Erythroblast (primary cell): Measurements from ENCODE around the gene TPBG.
"Not testable (repeated sequence)": the region's sequence is repeated elsewhere in the genome, so short reads cannot be mapped to it uniquely, and the experiment has no call there.

ENCODE experiments used
- DNase-seq, 2 experiments: peaks; one replicate each; lab custom pipeline; 2025; lab: John Stamatoyannopoulos, UW
- GATA1 ChIP-seq: IDR thresholded peaks from 2 replicates; pipeline ENCODE4 v1.6.1; 2011; ENCODE audit warnings: low read depth, mild to moderate bottlenecking, control low read depth, low read length, moderate library complexity
- POLR2A ChIP-seq: IDR thresholded peaks from 2 replicates; pipeline ENCODE4 v1.6.1; 2011; ENCODE audit warnings: mild to moderate bottlenecking, low read length

TPBG gene

DNA sequence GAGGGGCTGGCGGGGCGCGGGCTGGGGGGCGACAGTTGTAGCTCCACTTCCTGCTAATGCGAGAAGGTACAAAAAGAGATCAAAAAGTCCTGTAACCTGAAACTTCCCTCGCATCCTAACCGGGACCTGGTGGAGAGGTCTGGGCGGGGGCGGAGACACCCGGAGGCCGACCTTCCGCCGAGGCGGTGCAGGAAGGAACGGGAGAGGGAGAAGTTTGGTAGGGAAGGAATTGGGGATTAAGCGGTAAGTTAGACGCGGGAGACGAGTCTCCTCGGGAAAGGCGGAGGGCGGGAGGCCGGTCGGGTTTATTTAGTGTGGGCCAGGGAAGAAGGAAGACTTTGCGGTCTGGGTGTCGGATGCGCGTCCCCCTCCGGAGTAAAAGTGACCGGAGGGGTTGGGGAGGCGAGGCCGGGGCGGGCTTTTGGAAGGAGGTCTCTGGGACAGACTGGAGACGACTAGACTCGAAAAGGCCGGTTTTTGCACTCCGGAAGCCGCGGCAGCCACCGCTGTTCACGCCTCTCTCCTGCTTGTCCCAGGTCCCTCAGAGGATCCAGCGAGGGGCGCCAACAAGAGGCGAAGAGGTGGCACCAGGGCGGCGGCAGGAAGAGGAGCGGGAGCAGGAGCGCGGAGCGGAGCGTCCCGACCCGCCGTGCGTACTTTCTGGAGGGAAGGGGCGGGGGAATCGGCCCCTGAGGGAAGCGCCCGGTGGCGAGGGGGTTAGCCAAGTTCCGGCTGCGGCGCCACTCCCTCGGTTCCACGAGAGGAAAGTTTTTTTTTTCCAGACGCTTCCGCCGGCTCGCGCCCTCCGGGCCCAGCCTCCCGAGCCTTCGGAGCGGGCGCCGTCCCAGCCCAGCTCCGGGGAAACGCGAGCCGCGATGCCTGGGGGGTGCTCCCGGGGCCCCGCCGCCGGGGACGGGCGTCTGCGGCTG lies 734 bp downstream of the TPBG start:
- TF ChIP-seq GATA1 (no peak), POLR2A (no peak)
- DNase-seq, result no peak

DNA sequence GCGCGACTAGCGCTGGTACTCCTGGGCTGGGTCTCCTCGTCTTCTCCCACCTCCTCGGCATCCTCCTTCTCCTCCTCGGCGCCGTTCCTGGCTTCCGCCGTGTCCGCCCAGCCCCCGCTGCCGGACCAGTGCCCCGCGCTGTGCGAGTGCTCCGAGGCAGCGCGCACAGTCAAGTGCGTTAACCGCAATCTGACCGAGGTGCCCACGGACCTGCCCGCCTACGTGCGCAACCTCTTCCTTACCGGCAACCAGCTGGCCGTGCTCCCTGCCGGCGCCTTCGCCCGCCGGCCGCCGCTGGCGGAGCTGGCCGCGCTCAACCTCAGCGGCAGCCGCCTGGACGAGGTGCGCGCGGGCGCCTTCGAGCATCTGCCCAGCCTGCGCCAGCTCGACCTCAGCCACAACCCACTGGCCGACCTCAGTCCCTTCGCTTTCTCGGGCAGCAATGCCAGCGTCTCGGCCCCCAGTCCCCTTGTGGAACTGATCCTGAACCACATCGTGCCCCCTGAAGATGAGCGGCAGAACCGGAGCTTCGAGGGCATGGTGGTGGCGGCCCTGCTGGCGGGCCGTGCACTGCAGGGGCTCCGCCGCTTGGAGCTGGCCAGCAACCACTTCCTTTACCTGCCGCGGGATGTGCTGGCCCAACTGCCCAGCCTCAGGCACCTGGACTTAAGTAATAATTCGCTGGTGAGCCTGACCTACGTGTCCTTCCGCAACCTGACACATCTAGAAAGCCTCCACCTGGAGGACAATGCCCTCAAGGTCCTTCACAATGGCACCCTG lies 1.6 kb downstream of the TPBG start:
- DNase-seq, result peak in 1 of 2 experiments; percentile 15
- TF ChIP-seq POLR2A (no peak), GATA1 (no peak)

DNA sequence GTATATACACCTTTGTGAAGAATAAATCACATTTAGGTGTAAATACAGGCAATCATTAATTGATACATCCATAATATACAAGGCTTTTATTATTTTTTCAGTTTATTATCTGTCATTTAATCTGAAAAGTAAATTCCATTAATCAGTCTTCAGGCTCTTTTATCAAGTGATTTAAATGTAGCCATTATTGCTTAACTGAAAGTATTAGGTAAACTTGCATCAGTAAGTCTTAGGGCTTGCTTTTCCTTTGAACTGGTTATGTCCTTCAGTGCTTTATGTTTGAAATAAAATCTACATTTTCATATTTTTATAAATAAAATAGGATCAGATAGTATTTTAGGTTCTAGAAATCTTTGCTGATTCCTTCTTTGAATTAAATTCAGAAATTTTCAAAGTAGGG lies 4.1 kb downstream of the TPBG start:
- no peak for DNase-seq
- TF ChIP-seq POLR2A (no peak), GATA1 (no peak)

DNA sequence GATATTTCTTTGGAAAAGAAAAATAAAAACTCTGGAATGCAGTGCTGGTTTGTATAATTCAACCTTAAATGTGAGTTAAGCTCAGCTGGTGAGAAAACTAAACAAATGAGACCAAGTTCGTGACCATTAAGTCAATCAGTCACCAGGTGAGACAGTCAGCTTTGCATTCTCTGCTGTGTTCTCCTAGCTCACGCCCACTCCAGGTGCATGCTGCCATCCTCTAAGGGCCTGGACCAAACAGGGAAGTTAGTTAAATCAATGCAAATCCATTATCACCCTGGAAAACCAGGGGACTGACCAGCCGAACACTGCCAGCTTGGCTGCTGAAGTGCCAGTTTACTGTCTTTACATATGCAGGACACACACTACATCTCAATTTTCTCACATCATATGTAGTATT lies 7.2 kb downstream of the TPBG start:
- no peak for TF ChIP-seq POLR2A
- no peak for DNase-seq

DNA sequence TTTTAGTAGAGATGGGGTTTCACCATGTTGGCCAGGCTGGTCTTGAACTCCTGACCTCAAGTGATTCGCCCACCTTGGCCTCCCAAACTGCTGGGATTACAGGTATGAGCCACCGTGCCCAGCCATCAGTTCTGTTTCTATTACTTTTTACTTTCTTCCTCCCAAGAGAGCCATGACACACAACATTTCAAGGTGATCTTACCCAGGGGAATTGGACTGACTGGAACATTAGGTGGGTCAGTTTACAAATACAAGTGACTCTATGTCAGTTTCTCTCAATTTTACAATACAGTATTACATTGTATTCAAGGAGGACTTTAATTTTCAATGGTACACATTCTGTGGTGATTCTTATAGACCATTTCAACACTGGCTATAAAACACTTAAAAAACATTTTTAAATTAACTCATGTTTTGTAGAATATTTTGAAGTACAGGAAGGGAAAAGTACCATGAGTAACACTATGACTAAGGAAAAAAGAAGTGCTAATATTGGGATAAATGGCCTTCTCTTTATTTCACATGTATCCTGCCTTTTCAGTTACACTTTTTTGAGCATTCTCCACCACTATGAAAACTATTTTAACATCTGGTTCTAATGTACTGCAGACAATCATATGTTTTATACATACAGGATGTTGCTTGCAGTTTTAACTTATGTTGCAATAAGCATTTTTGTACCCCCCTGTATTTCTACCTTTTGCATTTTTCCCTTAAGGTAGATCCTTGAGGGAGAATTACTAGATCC lies 8.4 kb downstream of the TPBG start:
- TF ChIP-seq POLR2A (no peak), GATA1 (no peak)

DNA sequence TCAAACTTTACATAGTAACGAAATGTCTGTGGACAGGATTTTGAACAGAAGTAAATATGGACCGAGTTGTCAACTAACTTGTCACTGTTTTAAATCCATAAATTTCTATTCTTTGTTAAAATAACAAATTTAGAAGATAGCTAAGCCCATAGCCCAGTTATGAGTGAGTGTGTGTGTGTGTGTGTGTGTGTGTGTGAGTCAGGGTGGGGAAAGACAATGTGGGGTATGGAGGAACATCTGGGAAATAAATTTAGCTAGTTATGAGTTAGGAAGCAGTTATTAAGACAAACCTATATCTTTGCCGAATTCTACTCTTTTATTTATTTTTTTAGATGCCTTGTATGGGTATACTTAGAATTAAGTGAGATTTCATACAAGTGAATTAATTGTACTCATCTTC lies 9.0 kb downstream of the TPBG start:
- no peak for DNase-seq
- no peak for TF ChIP-seq POLR2A
- TF ChIP-seq GATA1, result no peak

More for the DNA sequence above, 8.4 kb downstream of the TPBG start:
- DNase-seq, result no peak

DNA sequence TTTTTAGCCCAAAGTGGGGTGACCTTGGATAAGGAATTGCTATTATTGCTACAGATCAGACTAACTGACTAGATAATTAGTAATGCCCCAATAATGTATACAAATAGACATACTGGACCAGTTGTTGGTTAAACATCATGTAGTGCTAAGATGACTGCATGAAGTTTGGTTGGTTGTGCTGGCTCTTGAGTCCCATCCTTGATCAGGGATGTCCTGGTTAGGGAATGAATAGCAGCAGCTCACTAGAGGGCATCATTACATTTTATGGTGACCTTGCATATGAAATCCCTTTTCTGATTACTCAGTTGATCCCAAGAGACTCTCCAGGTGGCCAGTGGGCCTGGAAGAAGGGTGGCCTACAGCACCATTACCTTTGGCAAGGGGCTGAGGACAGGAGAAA lies 10.9 kb downstream of the TPBG start:
- DNase-seq, result no peak
- TF ChIP-seq GATA1, result no peak
- no peak for TF ChIP-seq POLR2A

DNA sequence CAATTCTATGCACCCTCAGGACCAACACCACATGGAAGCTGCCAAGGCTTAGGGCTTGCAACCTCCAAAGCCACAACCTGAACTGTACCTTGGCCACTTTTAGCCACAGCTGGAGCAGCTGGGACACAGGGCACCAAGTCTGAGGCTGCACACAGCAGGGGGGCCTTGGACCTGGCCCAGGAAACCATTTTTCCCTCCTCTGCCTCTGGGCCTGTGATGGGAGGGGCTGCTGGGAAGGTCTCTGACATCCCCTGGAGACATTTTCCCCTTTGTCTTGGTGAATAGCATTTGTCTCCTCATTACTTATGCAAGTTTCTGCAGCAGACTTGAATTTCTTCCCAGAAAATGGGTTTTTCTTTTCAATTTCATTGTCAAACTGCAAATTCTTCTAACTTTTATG lies 13.0 kb downstream of the TPBG start:
- DNase-seq, result no peak
- TF ChIP-seq GATA1, result no peak
- no peak for TF ChIP-seq POLR2A

DNA sequence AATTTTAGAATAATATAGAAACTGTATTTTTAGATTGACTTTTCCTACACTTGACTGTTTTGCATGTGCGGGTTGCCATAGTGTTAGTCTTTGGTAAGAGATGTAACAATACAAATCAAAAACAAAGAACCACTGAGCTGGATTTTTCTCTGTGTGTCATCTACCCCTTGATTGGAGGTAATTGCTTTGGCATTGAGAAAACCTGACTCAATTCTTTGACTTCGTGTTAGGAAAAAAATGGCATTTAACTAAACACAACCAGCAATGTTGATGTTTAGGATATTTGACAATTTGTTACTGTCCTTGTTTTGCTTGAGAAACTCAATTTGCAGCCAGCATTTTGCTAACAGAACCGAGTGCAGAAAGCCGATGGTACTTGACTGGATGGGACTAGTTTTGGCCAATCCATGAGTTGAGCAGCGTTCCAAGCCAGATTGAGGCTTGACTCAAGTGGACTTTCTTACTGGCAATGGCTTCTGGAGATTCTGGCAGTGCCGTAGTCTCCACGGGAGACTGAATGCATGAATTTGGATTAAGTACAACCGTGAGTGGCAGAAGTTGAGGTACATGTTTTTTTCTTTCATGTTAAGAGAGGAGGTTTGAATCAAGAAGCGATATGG lies 17.1 kb downstream of the TPBG start:
- DNase-seq, result no peak
- TF ChIP-seq POLR2A, result no peak
- no peak for TF ChIP-seq GATA1

DNA sequence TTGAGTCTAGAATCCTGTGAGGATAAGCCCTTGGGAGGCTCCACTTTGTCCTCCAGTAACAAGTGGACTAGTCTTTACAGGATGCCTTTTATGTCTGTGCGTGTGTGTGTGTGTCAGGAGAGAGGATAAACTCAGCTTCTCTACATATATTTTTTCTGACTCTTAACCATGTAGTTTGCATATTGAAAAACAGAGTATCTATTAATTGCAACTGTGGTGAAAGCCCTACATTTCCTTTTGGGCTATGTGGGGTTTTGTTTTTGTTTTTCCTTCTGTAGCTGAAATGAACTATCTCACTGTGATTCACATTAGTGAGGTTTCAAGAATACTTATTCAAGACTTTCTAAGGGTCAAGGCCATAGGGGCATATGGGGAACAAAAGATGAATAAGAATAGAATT lies 17.7 kb downstream of the TPBG start:
- TF ChIP-seq GATA1, result no peak
- no peak for TF ChIP-seq POLR2A
- no peak for DNase-seq

DNA sequence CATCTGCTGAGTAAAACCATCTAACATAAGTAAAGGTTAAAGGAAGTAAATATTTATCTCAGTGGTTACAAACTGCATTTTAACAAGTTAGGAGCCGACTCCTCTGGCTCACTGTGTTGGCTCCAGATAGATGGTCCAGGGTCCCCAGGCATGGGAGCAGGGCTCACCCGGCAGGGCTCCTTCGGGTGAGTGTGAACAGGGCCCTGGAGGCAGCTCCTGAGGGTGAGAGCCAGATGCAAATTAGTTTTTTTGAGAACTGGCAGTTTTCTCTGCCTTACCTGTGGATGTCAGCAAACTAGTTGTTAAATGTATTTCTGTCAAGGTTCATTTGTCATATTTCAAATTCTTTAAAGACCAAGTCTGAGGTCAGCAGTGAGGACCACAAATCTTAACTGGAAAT lies 21.5 kb downstream of the TPBG start:
- no peak for TF ChIP-seq GATA1
- TF ChIP-seq POLR2A, result no peak
- DNase-seq, result no peak

DNA sequence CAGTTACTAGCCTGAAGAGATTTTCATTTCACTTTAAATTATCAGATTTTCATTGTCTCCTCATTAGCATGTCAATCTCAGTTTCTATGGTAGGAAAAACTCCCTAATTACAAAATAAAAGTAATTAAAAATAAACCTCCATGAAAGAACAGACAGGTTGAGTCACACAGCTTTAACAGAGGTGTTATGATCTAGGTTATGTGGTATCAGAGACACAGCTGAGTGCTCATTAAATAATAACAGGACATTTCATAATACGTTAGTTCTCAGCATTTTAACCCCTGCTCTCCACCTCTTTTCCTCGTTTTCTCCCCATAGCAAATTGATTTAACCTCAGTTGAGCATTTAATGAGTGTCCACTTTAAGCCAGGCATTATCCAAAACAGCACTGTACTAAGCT lies 21.9 kb downstream of the TPBG start:
- no peak for DNase-seq
- TF ChIP-seq GATA1, result no peak
- no peak for TF ChIP-seq POLR2A

DNA sequence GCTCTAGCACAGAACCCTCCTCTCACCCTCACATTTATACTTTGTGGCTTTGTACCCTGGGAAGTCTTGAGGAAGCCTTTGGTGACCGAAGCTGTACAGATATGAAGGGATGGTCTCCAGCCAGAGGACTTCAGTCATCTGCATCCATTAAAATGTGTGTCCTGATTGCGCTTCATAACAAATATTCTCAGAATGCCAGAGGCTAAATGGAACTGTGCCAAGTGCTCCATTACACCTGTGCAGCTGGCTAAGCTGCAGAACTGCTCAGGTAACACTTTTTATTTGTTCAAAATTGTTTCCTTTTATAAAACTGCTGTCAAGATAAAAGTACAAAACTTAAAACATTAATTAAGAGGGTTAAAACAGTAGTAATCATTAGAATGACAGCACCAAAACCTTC lies 22.3 kb downstream of the TPBG start:
- DNase-seq, result no peak

DNA sequence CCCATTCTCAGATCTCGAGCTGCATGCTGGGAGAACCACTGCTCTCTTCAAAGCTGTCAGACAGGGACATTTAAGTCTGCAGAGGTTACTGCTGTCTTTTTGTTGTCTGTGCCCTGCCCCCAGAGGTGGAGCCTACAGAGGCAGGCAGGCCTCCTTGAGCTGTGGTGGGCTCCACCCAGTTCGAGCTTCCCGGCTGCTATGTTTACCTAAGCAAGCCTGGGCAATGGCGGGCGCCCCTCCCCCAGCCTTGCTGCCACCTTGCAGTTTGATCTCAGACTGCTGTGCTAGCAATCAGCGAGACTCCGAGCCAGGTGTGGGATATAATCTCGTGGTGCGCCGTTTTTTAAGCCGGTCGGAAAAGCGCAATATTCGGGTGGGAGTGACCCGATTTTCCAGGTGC lies 31.2 kb downstream of the TPBG start:
- DNase-seq, result not testable (repeated sequence)

More for the DNA sequence above, 22.3 kb downstream of the TPBG start:
- TF ChIP-seq POLR2A (no peak), GATA1 (no peak)
